HTR-8/SVneo (cell line): ENCODE measurements around the gene RASSF3.
"Not testable (repeated sequence)": the region's sequence is repeated elsewhere in the genome, so short reads cannot be mapped to it uniquely, and the experiment has no call there.

Experiments
- DNase-seq: peaks from one replicate; pipeline ENCODE4 v3.0.0; 2011; ENCODE audit warnings: low spot score, mixed read lengths; ENCODE audit not compliant: insufficient read length
- FAIRE-seq: peaks from 2 replicates; lab custom pipeline; 2011; peaks lifted over from hg19 to GRCh38; lab: Jason Lieb, UNC

Gene RASSF3

DNA sequence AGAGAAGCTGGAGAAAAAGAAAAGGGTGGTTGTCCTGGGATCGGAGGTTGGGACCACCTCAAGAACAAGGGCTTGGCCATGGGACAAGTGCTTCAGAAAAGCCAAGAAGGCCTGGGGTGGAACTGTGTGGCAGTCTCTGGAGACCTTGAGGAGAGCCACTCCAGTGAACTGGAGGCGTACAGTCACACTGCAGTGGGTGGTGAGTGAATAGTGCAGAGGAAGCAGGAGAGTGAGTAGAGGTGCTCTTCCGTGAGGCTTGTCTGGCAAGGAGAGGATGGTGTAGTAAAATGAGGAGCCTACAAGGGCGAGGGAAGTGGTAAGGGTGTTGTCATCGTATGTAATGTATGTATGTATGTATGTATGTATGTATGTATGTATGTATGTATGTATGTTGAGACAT is 20.9 kb downstream of the RASSF3 start:
- DNase-seq (no peak), FAIRE-seq (no peak)

DNA sequence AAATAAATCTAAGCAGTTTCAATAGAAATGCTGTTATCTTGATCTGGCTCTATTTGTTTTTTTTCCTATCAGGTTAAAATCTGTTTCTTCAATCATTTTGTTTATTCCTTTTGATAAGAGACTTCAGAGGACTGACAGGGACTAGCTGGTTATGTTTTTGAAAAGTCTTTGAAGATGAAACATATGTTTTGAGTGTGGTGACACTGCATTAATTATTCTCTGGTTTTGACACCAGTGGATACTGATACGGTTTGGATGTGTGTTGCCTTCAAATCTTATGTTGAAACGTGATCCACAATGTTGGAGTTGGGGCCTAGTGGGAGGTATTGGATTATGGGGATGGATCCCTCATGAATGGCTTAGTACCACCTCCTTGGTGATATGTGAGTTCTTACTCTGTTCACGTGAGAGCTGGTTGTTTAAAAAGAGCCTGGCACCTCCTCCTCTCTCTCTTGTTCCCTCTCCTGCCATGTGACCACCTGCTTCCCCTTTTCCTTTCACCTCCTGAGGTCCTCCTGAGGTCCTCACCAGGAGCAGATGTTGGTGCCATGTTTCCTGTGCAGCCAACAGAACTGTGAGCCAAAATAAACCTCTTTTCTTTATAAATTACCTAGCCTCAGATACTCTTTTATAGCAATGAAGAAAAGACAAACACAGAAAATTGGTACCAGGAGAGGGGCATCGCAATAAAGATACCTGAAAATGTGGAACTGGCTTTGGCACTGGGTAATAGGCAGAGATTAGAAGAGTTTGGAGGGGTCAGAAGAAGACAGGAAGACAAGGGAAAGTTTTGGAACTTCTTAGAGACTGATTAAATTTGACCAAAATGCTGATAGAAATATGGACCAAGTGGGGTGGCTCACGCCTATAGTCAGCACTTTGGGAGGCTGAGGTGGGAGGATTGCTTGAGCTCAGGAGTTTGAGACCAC is 23.0 kb downstream of the RASSF3 start:
- FAIRE-seq = no peak
- no peak for DNase-seq

DNA sequence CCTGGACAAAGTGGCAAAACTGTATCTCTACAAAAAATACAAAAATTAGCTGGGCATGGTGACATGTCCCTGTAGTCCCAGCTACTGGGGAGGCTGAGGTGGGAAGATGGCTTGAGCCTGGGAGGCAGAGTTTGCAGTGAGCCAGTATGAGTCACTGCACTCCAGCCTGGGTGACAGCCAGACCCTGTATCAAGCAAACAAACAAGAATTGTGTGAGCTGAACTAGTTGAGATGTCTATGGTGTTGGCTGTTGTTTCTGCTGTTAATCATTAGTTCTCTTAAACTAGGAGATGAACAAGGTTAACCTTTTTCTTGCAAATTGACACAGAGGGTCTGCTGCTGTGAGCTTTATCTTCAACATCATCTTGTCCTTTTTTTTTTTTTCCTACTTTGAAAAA is 23.6 kb downstream of the RASSF3 start:
- DNase-seq (no peak), FAIRE-seq (no peak)

DNA sequence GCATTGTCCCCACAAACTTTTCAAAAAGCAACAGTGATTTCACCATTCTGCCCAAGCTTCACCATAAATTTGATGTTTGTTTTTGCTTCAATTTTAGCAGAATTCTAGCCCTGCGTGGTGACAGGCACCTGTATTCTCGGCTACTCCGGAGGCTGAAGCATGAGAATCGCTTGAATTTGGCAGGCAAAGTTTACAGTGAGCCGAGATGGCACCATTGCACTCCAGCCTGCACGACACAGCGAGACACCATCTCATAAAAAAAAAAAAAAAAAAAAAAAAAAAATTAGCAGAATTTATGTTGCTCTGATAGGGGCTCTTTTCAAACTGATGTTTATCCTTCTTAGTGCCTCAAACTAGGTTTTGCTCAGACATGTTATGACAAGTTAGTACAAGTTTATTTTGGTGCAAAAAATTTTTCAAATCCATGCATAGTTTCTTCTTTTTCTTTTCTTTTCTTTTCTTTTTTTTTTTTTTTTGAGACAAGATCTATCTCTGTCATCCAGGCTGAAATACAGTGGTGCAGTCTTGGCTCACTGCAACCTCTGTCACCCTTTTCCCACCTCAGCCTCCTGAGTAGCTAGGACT is 24.3 kb downstream of the RASSF3 start:
- no peak for FAIRE-seq

DNA sequence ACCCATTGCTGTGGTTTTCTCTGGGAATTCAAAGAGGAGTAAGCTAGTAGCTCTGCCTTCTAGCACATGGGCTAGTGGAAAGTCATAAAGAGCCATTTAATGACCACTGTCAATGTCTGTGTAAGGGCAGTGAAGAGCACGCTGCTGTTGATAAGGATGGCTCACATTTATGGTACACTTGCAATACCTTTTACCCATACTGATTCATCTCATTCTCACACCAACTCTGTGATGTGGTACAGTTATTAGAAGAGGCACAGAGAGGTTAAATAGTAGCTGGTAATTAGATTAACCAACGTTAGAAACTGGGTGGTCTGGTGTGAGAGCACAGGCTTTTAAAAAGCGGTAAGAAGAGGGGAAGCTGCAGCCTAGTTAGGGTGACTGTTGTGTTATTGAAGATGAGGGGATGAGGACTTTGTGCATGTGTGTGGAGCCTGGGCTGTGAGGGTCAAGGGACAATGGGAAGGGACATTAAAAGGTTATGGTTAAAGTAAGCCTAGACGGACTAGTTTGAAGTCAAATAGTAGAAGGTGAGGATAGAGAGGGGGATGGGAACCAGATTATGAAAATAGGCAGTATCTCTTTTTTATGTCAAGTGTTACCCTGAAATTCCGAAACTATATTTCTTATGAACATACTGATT is 25.2 kb downstream of the RASSF3 start:
- DNase-seq = no peak
- no peak for FAIRE-seq

More for the DNA sequence above, 24.3 kb downstream of the RASSF3 start:
- no peak for DNase-seq

DNA sequence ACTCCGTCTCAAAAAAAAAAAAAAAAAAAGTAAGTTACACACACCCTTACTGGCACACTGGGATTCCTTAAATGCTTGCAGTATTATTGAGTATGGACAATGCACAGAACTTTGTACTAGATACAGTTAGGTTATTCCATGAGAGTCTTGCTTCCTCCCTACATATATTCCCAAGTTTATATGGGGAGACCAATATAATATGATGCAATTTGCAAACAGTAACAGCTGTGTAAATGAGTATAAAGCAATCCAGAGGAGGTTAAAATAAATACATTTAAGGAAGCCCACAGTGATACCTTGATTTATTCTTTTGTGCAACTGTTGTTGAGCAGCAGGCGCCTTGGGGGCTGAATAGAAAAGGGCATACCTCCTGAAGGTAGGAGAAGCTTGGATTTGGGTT is 26.6 kb downstream of the RASSF3 start:
- FAIRE-seq = no peak
- no peak for DNase-seq

DNA sequence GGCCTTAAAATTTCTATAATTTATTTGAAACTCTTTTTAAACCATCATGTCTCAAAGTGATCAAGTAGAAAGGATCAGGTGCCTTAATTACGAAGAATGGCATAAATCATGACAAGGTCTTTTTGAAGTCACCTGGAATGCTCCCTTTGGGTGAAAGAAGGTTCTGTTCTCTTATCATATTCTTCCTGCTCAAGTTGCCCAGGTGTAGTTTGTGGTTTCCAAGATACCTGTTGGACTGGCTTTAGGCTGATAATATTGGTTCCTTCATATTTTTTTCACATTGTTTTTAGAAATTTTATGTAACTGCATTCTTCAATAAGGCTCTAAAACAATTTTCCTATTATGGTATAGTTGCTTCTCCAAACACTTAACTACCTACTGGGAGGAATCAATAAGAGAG is 29.2 kb downstream of the RASSF3 start:
- DNase-seq (no peak), FAIRE-seq (no peak)

DNA sequence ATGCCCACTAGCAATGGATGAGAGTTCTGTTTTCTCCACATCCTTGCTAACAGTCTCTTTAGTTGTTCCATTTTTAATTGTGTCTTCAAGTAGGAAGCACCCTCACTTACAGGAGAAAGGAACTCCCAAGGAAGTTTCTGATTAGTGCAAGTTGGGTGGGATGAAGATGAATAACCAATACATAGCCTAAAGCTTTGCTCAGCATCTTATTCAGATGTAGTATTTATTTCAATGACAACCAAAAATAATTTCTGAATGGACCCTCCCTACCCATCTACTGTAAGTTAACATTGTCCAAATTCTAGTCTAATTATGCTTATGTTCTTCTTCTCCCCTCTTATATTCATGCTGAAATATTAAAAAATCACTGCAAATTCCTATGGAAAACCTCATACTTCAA is 36.0 kb downstream of the RASSF3 start:
- no peak for FAIRE-seq
- DNase-seq = no peak

DNA sequence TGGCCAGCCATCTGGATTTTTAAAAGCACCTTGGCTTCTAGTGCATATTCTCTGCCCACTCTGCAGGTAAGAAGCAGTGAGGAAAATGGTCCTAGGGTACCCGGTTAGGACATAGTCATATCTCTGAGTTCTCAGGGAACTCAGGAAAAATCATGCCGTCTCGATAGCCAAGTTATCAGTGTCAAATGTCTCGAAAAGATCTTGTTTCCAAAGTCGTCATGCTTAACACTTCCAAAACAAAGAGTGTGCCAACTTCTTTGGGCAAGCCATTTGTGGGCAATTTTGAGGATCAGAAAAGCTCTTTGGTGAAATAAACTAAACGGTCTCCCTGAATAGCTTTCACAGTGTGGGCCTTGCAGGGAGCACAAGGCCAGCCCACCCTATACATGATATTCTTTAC is 39.2 kb downstream of the RASSF3 start:
- FAIRE-seq = no peak
- DNase-seq = no peak

DNA sequence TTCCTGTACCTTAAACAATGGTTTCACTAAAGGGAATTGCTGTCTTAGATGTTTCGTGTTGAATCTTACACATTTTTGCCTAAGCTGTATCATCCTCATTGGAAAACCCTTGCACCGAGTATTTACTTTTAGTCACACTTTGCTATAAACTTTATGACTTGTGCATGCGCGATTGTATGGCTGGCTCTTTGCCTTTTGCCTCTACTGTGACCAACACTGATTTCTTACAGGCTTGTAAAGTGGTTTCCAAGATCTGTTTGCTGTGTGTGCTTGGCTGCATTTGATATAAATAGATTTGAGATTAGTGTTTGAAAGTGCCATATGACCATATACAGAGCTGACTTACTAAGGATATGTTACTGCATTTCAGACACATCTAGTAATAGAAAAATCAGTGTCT is 40.5 kb downstream of the RASSF3 start:
- no peak for DNase-seq
- no peak for FAIRE-seq

DNA sequence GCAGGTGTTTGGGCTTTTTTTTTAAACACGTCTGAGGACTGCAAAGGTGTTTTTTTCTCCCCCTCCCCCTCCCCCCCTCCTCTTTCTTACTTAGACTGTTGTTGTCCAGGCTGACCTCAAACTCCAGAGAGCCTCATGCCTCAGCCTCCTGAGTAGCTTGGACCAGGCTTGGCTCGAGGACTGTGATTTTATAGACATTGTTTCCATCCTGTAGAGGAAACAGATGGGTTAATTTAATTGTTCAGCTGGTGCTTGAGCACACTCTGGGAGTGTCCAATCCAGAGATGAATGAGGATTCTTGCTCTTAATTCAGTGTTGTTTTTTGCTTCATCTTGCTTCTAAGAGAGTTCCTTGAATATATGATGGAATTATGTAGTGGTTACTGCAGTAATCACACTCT is 42.1 kb downstream of the RASSF3 start:
- FAIRE-seq (no peak), DNase-seq (no peak)

DNA sequence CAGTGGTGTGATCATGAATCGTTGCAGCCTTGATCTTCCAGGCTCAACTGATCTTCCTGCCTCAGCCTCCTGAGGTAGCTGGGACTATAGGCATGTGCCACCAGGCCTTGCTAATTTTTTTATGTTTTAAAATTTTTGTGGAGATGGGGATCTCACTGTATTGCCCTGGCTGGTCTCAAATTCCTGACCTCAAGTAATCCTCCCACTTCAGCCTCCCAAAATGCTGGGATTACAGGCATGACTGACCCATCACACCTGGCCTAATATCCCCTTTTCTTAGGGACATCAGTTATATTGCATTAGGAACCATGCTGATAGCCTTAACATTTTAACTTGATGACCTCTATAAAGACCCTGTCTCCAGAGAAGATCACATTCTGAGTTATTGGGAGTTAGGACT is 42.8 kb downstream of the RASSF3 start:
- FAIRE-seq = no peak

DNA sequence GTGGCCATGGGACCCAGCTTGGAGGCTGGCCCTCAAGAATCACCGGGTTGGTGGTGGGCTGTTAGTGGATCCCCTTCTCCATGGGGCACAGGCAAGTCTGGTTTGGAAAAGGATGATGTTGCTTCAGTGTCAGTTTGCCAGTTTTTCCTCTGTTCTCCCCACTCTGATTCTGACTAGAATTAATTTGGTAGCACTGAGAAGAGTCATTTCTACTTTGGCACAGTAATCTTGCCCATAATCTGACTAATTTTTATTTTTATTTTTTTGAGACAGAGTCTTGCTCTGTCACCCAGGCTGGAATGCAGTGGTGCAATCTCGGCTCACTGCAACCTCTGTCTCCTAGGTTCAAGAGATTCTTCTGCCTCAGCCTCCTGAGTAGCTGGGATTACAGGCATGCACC is 43.6 kb downstream of the RASSF3 start:
- not testable (repeated sequence) for FAIRE-seq, DNase-seq

More for the DNA sequence above, 42.8 kb downstream of the RASSF3 start:
- DNase-seq = no peak

DNA sequence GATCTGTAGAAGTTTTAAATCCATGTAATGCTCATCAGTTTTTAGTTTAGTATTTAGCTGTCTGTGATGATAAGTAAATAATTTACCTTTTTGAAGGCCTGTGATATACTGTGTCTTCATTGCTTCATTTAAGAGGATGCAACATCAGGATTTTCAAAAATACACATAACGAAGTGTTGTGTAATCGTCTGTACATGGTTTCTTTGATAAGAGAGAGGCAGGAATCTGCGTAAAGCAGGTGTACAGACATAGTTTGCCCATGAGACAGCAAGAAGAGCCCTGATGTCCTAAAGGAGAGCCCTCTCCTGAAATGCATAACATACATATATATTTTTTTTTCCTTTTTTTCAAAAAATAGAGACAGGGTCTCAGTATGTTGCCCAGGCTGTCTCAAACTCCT is 44.8 kb downstream of the RASSF3 start:
- FAIRE-seq = no peak
- no peak for DNase-seq

DNA sequence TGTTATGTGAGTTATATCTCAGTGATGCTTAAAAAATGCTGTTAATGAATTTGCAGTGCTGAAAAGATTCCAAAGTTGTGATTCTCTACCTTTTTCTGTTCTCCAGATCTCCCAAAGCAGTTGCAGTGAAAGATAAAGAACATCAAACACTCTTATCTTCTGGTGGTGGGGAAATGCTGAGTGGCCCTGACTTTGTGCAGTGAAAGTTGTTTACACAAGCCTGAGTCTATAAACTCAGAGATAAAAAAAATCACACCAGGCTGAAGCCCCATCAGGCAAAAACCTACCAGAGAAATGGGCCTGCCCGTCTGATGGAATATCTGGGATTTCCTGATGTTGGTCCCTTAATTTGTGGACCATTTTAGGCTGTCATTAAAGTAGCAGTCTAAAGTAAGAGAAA is 46.1 kb downstream of the RASSF3 start:
- DNase-seq (no peak), FAIRE-seq (no peak)

DNA sequence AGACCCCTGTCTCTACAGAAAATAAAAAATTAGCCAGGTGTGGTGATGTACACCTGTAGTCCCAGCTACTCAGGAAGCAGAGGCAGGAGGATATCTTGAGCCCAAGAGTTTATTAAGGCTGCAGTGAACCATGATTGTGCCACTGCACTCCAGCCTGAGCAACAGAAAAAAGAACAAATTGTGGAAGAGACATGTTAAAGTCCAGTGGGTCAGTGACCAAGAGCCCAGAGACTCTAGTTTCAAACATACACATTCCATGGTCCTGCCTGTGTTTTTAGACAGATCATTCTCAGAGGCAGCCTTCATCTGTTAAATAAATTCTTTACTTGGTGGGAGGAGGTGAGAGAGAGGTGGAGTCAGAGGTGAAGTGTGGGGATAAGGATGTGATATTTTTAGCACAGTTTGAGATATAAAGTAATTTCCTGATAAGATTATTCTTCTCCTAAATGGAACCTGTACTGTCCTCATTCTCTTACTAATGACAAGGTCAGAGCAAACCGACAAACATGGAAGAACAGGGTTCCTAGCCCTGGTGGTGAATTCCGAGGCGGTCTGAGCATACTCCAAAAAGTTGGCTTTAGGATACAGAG is 48.7 kb downstream of the RASSF3 start:
- FAIRE-seq (no peak), DNase-seq (no peak)

DNA sequence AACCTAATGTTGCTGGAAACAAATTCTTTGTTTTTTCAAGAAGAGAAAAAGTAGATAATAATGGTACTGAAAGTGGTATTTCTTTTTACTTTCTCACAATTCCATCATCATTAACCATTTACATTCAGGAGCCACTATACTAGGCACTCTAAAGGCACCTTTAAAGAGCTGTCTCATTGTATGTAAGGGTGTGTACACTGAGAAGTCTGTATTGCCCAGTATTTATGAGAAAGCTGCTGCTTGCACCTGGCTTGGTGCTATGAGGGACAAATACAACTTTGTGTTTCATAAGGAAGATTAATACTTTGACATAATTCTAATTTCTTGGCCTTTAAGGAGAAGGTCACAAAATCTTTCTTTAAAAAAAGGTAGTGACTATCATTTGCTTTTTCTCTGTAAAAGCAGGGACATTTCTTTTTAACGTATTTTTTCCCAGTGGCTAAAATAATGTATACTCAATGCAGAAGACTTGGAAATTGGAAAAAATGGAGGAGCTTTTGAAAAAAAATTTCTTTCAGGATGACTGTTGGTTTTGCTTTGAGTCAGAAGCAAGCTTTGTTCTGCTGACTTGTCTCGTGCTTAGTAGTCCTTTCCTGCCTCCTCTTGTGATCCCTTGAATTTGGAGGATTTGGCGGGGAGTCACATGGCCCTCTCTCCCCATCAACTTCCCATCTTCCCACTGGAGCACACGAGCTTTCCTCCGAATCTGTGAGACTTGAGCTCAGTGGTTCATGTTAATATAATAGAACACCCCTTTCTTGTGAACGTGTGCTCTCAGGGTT is 50.1 kb downstream of the RASSF3 start:
- DNase-seq = no peak
- no peak for FAIRE-seq

DNA sequence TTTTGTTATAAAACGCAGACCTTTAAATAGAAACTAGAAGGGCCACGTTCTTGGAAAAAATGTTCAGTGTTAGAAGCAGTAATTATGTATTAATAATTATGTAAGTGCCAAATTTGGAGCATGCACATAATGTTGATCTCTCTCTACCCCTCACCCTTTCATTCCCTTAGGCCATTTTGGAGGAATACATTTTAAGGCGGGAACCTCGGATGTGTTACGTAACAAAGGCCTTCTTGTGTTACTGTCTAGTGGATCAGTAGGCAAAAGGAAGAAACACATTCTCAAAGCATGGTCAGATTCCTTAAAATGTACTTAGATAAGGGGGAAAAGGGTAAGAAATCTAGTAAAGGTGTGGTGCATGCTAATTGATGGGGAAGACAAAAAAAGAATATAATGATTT is 52.7 kb downstream of the RASSF3 start:
- no peak for DNase-seq
- FAIRE-seq = no peak

DNA sequence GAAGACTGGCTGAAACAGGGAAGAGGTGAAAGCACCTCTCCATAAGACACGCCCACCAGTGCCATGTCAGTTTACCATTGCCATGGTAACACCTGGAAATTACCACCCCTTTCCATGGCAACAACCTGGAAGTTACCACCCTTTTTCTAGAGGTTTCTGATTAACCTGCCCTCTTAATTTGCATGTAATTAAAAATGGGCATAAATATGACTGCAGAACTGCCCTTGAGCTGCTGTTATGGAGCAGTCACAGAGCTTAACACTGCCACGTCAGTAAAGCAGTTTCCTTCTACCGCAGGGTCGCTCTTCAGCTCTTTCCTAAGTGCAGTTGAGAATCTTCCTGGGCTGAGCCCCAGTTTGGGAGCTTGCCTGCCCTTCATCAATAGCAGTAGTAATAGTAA is 55.2 kb downstream of the RASSF3 start:
- DNase-seq = no peak
- FAIRE-seq = no peak
